ENCODE data around the gene ERG. TPM values are rescaled to one million over a fixed set of nuclear protein-coding genes. Genes with fewer than 3 reads are reported as not detected.

ERG gene
- total and polyA plus RNA-seq, 4 donors, result 4.8 to 19.6 (median 7.6) TPM

DNA sequence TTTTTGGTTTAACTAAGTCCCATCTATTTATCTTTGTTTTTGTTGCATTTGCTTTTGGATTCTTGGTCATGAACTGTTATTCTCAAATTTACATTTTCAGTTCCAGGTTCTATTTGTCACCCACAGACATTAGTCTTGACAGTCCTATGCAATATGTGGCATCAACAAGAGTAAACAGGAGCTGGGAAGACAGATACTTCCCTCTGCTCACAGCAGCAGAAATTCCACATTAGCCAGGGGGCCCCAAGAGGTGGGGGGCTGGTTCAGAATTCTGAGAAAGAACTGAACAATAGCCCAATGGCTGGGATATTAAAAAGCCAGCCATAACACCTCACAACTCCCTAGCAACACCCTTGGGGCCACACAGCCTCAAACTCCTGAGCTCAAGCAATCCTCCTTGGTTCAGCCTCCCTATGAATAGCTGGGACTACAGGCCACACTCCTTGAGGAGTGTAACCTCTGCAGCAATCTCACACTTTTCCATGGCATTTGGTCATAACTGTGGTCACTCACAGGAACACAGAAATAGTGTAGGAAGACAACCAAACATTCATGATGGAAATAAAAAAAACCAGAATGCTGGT lies 67.8 kb downstream of the ERG start:
- DNase-seq (ENCODE audit: low read depth in 4 of 6, low spot score in 6 of 6), result no peak
- Histone ChIP-seq H3K27ac (ENCODE audit: low read depth, low read length) (no peak overlapping the region), H3K4me3 (ENCODE audit: low read depth, low read length) (no peak overlapping the region), H3K4me1 (ENCODE audit: control insufficient read depth, insufficient read depth, low read length) (peaks cover 6% of the 10 kb centered on the region), H3K27me3 (ENCODE audit: control insufficient read depth, insufficient read depth, low read length) (no peaks in the 10 kb centered on the region), H3K36me3 (ENCODE audit: control insufficient read depth, insufficient read depth, low read length) (no peaks in the 10 kb centered on the region), H3K9me3 (ENCODE audit: control insufficient read depth, insufficient read depth, low read length) (no peaks in the 10 kb centered on the region)

DNA sequence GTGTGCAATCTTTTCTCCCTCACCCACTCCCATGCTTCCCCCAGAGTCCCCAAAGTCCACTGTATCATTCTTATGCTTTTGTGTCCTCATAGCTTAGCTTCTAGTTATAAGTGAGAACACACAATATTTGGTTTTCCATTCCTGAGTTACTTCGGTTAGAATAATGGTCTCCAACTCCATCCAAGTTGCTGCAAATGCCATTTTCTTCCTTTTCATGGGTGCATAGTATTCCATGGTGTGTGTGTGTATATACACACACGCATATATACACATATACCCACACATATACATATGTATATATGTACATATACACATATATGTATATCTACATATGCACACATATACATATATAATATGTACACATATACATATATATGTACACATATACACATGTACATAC lies 69.3 kb downstream of the ERG start:
- no peaks in the 10 kb centered on the region for H3K27me3 ChIP-seq (ENCODE audit: control insufficient read depth, insufficient read depth, low read length)
- WGBS (ENCODE audit: insufficient coverage), result no CpG with 5 or more reads among the region's 2 CpGs
- no peaks in the 10 kb centered on the region for H3K36me3 ChIP-seq (ENCODE audit: control insufficient read depth, insufficient read depth, low read length)
- DNase-seq (ENCODE audit: low read depth in 4 of 6, low spot score in 6 of 6), result no peak
- H3K9me3 ChIP-seq (ENCODE audit: control insufficient read depth, insufficient read depth, low read length), result no peaks in the 10 kb centered on the region
- no peak overlapping the region for H3K27ac ChIP-seq (ENCODE audit: low read depth, low read length)
- no peak overlapping the region for H3K4me3 ChIP-seq (ENCODE audit: low read depth, low read length)
- peaks cover 4% of the 10 kb centered on the region for H3K4me1 ChIP-seq (ENCODE audit: control insufficient read depth, insufficient read depth, low read length)

DNA sequence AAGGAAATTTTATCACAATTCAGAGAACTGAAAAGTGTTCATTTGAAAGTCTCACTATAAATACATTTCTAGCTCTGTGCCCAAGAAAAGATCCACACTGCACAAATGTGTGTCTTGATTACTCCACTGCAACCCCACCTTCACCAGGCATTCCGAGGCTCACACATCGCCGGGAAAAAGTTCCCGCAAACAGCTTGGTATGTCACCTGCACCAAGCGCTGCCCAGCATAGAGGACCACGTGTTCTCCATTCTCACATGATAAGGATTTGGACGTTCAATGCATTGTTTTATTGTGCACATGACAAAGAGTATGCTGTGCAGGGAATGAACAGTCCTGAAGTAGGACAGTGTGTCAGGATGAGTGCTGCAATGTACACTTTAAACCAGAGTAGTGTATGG lies 70.1 kb downstream of the ERG start:
- WGBS (ENCODE audit: insufficient coverage), result 67% methylated on average over 1 of the region's 7 CpGs
- Histone ChIP-seq H3K4me3 (ENCODE audit: low read depth, low read length) (no peak overlapping the region), H3K4me1 (ENCODE audit: control insufficient read depth, insufficient read depth, low read length) (peaks cover 4% of the 10 kb centered on the region), H3K27ac (ENCODE audit: low read depth, low read length) (no peak overlapping the region), H3K27me3 (ENCODE audit: control insufficient read depth, insufficient read depth, low read length) (no peaks in the 10 kb centered on the region), H3K36me3 (ENCODE audit: control insufficient read depth, insufficient read depth, low read length) (no peaks in the 10 kb centered on the region), H3K9me3 (ENCODE audit: control insufficient read depth, insufficient read depth, low read length) (no peaks in the 10 kb centered on the region)
- DNase-seq (ENCODE audit: low read depth in 4 of 6, low spot score in 6 of 6), result no peak

DNA sequence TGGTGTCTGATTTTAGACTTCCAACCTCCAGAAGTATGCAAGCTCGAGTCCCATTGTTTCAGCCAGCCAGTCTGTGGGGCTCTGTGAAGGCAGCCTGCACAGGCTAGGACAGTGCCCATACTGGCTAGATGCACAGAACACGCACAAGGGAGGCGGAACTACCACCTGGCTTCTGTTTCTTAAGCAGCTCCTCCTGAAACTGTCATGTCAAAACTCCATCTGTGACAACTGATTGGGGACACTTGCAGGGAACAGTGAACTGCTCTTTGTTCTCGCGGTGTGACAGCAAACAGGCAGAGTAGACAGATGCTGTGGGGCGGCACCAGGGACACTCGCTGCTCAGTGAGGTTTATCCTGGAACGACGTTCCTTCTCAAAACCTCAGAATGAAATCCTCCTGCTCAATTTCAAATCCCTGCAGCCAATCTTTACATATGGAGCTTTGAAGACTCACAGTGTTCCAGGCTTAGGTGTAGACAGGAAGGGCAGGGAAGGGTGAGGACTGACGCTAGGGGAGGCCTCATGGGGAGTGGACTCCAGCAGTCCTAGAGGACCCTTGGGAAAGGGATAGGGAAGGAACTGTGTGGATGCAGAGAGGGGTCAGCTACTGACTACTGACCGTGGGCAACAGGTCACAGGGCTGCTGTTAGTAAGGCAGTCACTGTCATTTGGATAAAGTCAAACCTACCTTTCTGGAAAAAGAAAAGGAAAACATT lies 73.8 kb downstream of the ERG start:
- Histone ChIP-seq H3K36me3 (ENCODE audit: control insufficient read depth, insufficient read depth, low read length) (no peaks in the 10 kb centered on the region), H3K9me3 (ENCODE audit: control insufficient read depth, insufficient read depth, low read length) (no peaks in the 10 kb centered on the region), H3K4me1 (ENCODE audit: control insufficient read depth, insufficient read depth, low read length) (peaks cover 4% of the 10 kb centered on the region), H3K4me3 (ENCODE audit: low read depth, low read length) (no peak overlapping the region), H3K27ac (ENCODE audit: low read depth, low read length) (no peak overlapping the region), H3K27me3 (ENCODE audit: control insufficient read depth, insufficient read depth, low read length) (no peaks in the 10 kb centered on the region)
- DNase-seq (ENCODE audit: low read depth in 4 of 6, low spot score in 6 of 6), result peak in 2 of 6 donors; percentile 65 to 84
- WGBS (ENCODE audit: insufficient coverage), result 63% methylated on average over 8 of the region's 11 CpGs

DNA sequence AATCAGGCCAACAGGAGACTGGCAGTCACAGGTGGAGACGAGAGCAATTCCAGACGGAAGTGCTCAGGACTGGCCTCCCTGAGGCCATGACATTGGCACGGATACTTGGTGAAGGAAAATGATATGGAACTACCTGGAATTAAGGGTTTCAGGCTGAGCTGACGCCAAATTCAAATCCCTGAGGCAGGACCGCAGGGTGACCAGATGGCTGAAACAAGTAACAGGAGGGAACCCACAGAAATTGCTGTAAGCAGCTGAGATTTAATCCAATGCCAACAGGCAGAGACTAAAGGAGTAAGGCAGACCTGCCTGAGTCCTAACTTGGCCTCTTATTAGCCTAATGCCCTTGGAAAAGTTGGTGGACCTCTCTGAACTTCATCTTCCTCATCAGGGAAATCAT lies 76.2 kb downstream of the ERG start:
- no peak overlapping the region for H3K27ac ChIP-seq (ENCODE audit: low read depth, low read length)
- no peaks in the 10 kb centered on the region for H3K27me3 ChIP-seq (ENCODE audit: control insufficient read depth, insufficient read depth, low read length)
- 82% methylated on average over 5 of the region's 5 CpGs for WGBS (ENCODE audit: insufficient coverage)
- no peak overlapping the region for H3K4me3 ChIP-seq (ENCODE audit: low read depth, low read length)
- H3K9me3 ChIP-seq (ENCODE audit: control insufficient read depth, insufficient read depth, low read length), result no peaks in the 10 kb centered on the region
- peaks cover 4% of the 10 kb centered on the region for H3K4me1 ChIP-seq (ENCODE audit: control insufficient read depth, insufficient read depth, low read length)
- no peaks in the 10 kb centered on the region for H3K36me3 ChIP-seq (ENCODE audit: control insufficient read depth, insufficient read depth, low read length)
- DNase-seq (ENCODE audit: low read depth in 4 of 6, low spot score in 6 of 6), result peak in 1 of 6 donors; percentile 59

DNA sequence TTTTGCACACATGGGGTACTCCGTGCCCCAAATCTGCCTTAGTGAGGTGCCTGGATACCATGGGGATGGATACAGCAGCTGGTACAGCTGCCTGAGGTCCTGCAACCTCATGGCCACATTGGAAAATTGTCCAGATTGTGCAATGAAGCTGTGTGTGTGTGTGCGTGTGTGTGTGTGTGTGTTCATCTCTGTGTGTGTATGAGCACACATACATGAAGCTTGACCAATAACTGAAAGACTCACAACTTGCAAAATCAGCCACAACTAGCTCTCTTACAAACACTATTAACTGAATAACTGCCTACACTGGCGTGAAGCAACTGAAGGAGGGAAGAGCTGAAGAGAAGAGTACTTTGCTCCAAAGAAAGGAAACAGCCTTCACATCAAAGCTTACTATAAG lies 78.1 kb downstream of the ERG start:
- Histone ChIP-seq H3K9me3 (ENCODE audit: control insufficient read depth, insufficient read depth, low read length) (no peaks in the 10 kb centered on the region), H3K27me3 (ENCODE audit: control insufficient read depth, insufficient read depth, low read length) (no peaks in the 10 kb centered on the region), H3K27ac (ENCODE audit: low read depth, low read length) (no peak overlapping the region), H3K4me3 (ENCODE audit: low read depth, low read length) (no peak overlapping the region), H3K36me3 (ENCODE audit: control insufficient read depth, insufficient read depth, low read length) (no peaks in the 10 kb centered on the region), H3K4me1 (ENCODE audit: control insufficient read depth, insufficient read depth, low read length) (peaks cover 4% of the 10 kb centered on the region)
- WGBS (ENCODE audit: insufficient coverage), result 100% methylated on average over 1 of the region's 3 CpGs
- DNase-seq (ENCODE audit: low read depth in 4 of 6, low spot score in 6 of 6), result no peak

DNA sequence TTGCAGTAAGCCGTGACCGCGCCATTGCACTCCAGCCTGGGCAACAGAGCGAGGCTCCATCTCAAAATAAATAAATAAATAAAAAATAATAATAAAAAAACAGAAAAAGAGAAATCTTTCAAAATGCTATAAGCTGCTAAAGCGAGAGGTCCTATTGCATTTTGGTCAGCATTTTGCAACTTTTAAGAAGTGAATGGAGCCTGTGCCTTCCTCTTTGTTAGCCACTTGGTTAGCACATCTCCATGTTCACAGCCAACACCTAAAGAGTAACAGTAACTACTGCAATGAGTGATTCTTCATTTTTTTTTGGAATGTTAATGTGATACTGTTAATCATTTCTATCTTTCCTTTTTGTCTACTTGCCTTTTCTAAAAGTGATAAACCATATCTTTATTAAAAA lies 80.6 kb downstream of the ERG start:
- Histone ChIP-seq H3K27ac (ENCODE audit: low read depth, low read length) (no peak overlapping the region), H3K4me3 (ENCODE audit: low read depth, low read length) (no peak overlapping the region), H3K4me1 (ENCODE audit: control insufficient read depth, insufficient read depth, low read length) (no peaks in the 10 kb centered on the region), H3K36me3 (ENCODE audit: control insufficient read depth, insufficient read depth, low read length) (no peaks in the 10 kb centered on the region), H3K9me3 (ENCODE audit: control insufficient read depth, insufficient read depth, low read length) (no peaks in the 10 kb centered on the region), H3K27me3 (ENCODE audit: control insufficient read depth, insufficient read depth, low read length) (no peaks in the 10 kb centered on the region)
- no CpG with 5 or more reads among the region's 5 CpGs for WGBS (ENCODE audit: insufficient coverage)
- no peak for DNase-seq (ENCODE audit: low read depth in 4 of 6, low spot score in 6 of 6)

DNA sequence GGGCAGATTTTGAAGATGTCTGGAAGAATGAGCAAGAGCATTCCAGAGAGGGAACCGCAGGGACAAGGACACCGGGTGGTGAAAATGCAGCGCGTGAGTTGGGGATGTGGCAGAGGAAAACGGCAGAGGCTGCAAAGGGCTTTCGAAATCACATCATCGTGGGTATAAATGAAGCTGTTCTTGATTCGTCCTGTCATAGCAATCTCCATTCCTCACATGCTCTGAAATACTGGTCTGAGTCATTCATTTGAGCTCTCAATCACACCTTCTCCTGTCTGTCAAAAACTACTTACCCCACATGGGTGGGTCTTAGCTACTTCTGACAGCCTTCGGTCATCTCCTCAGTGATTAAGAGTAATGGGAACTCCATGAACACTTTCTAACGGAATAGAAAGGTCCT lies 81.5 kb downstream of the ERG start:
- no peak for DNase-seq (ENCODE audit: low read depth in 4 of 6, low spot score in 6 of 6)
- WGBS (ENCODE audit: insufficient coverage), result 92% methylated on average over 7 of the region's 10 CpGs
- no peak overlapping the region for H3K4me3 ChIP-seq (ENCODE audit: low read depth, low read length)

DNA sequence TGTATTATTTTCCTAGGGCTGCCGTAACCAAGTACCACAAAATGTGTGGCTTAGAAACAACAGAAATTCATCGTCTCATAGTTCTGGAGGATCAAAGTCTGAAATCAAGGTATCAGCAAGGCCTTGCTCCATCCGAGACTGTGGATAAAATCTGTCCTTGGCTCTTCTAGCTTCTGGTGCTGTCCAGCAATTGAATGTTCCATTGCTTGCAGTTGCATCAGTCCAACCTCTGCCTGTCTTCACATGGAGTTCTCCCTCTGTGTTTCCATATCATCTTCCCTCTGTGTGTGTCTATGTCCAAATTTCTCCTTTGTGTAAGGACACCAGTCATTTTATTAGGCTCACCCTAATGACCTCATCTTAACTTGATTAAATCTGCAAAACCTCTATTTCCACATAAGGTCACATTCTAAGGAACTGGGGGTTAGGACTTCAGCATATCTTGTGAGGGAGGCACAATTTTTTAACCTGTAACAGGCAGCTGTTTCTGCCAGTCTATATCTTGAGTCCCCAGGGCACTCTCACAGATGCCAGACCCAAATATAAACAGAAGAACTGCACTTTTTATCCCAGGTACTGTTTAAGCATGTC lies 84.2 kb downstream of the ERG start:
- DNase-seq (ENCODE audit: low read depth in 4 of 6, low spot score in 6 of 6), result no peak
- 94% methylated on average over 3 of the region's 3 CpGs for WGBS (ENCODE audit: insufficient coverage)
- no peaks in the 10 kb centered on the region for H3K36me3 ChIP-seq (ENCODE audit: control insufficient read depth, insufficient read depth, low read length)
- H3K9me3 ChIP-seq (ENCODE audit: control insufficient read depth, insufficient read depth, low read length), result no peaks in the 10 kb centered on the region
- no peak overlapping the region for H3K27ac ChIP-seq (ENCODE audit: low read depth, low read length)
- H3K27me3 ChIP-seq (ENCODE audit: control insufficient read depth, insufficient read depth, low read length), result no peaks in the 10 kb centered on the region
- H3K4me3 ChIP-seq (ENCODE audit: low read depth, low read length), result no peak overlapping the region
- H3K4me1 ChIP-seq (ENCODE audit: control insufficient read depth, insufficient read depth, low read length), result no peaks in the 10 kb centered on the region

More for the DNA sequence above, 81.5 kb downstream of the ERG start:
- H3K9me3 ChIP-seq (ENCODE audit: control insufficient read depth, insufficient read depth, low read length), result no peaks in the 10 kb centered on the region
- H3K27me3 ChIP-seq (ENCODE audit: control insufficient read depth, insufficient read depth, low read length), result no peaks in the 10 kb centered on the region
- no peak overlapping the region for H3K27ac ChIP-seq (ENCODE audit: low read depth, low read length)
- no peaks in the 10 kb centered on the region for H3K36me3 ChIP-seq (ENCODE audit: control insufficient read depth, insufficient read depth, low read length)
- no peaks in the 10 kb centered on the region for H3K4me1 ChIP-seq (ENCODE audit: control insufficient read depth, insufficient read depth, low read length)

DNA sequence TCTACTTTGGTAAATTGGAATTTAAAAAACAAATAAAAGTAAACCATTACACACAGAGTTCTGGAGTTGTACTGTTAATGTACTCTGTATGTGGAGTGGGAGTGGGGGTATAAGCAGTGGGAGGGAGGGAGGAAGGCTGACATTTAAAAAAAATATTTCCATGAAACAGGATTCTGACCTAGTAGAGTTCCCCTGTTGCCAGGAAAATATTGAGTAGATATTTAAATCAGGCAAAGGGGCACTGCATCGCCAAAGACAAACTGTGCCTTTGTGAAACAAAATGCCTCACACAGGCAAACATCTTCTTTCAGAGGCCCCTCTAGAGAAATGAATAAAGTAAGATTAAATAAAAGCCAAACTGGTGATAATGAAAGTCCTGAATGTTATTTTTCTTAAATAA lies 87.8 kb downstream of the ERG start:
- H3K4me3 ChIP-seq (ENCODE audit: low read depth, low read length), result no peak overlapping the region

More for the DNA sequence above, 87.8 kb downstream of the ERG start:
- Histone ChIP-seq H3K27me3 (ENCODE audit: control insufficient read depth, insufficient read depth, low read length) (no peaks in the 10 kb centered on the region), H3K4me1 (ENCODE audit: control insufficient read depth, insufficient read depth, low read length) (no peaks in the 10 kb centered on the region), H3K27ac (ENCODE audit: low read depth, low read length) (no peak overlapping the region), H3K36me3 (ENCODE audit: control insufficient read depth, insufficient read depth, low read length) (no peaks in the 10 kb centered on the region), H3K9me3 (ENCODE audit: control insufficient read depth, insufficient read depth, low read length) (no peaks in the 10 kb centered on the region)
- WGBS (ENCODE audit: insufficient coverage), result no CpG with 5 or more reads among the region's 1 CpG
- DNase-seq (ENCODE audit: low read depth in 4 of 6, low spot score in 6 of 6), result no peak

All from spinal cord (tissue), 10 donors.